ENCODE results near the gene GDPD3. TPM values are rescaled to one million over a fixed set of nuclear protein-coding genes. Genes with fewer than 3 reads are reported as not detected.

The GDPD3 gene
- total and polyA plus RNA-seq, 10 of the 15 experiments (the other 5 are each of a cell fraction or from before 2014, with no cell fraction given): 0.29 to 3.3 (median 0.97) TPM

GRCh38 chr16:30085820-30086219 is 27.5 kb downstream of the GDPD3 start:
- no peaks in the 10 kb centered on the region for H4K20me1 ChIP-seq (ENCODE audit: control insufficient read depth, insufficient read depth)
- ATAC-seq: no peak
- in situ Hi-C loops (cut with MboI) (loop anchor here (25.0 kb wide), 1 partner anchor 1801 kb away; no protein-coding TSS in a partner anchor), intact Hi-C loops (cut with micrococcal nuclease; ENCODE audit: unreplicated experiment) (no loop called here)
- no peak overlapping the region for H3K27ac ChIP-seq (ENCODE audit: control insufficient read depth, insufficient read depth)
- no peak overlapping the region for H3K4me2 ChIP-seq (ENCODE audit: control insufficient read depth, insufficient read depth)
- DNase-seq (ENCODE audit: low read depth, low spot score): no peak
- RAD21 ChIA-PET (ENCODE audit: unreplicated experiment): no interaction called here
- no peak overlapping the region for H3K4me3 ChIP-seq
- POLR2A ChIA-PET: interaction anchor here (0.5 kb wide), 1 partner anchor 27 kb away, joined by 3 read pairs; no protein-coding TSS in a partner anchor
- no peaks in the 10 kb centered on the region; the same call in 1 of the 2 replicates for H3K79me2 ChIP-seq (ENCODE audit: control insufficient read depth, insufficient read depth, low read length)
- peaks cover 23 to 32% of the 10 kb centered on the region in 2 experiments; a peak in 3 of 4 replicates for H3K36me3 ChIP-seq (ENCODE audit: control insufficient read depth in 2 of 2, insufficient read depth in 2 of 2, low read length in 1 of 2)
- CTCF ChIA-PET: no interaction called here
- no peak overlapping the region for H3K9ac ChIP-seq (ENCODE audit: control insufficient read depth, insufficient read depth, low read length)
- TF ChIP-seq MTA2 (IDR thresholded peaks at IDR 0.05; ENCODE audit: low read depth): no peak
- no peak for TF ChIP-seq JUNB (IDR thresholded peaks at IDR 0.05)
- SMC1A ChIA-PET (ENCODE audit: uncharacterized antibody, unreplicated experiment): no interaction called here
- no peaks in the 10 kb centered on the region for H3K27me3 ChIP-seq (replicated peaks in 1 of 2; ENCODE audit: control insufficient read depth in 2 of 2, insufficient read depth in 2 of 2, low read length in 1 of 2)
- no TSS peak for BruUV-seq (replicated peaks)
- no peak for FAIRE-seq
- H2AFZ ChIP-seq (ENCODE audit: control insufficient read depth, low read depth, low read length): no peak overlapping the region
- WGBS (ENCODE audit: insufficient coverage, insufficient replicate concordance, low lambda C conversion rate, missing lambda C conversion rate): 100% methylated on average over 5 of the region's 6 CpGs
- H3K4me1 ChIP-seq (ENCODE audit: control insufficient read depth, insufficient read depth, low read length): no peaks in the 10 kb centered on the region
- no peaks in the 10 kb centered on the region for H3K9me3 ChIP-seq (replicated peaks; ENCODE audit: control insufficient read depth, insufficient read depth, low read length)

- 46% methylated on average over 3 of the region's 3 CpGs for WGBS (ENCODE audit: insufficient coverage, insufficient replicate concordance, low lambda C conversion rate, missing lambda C conversion rate)
- TF ChIP-seq E4F1 (IDR thresholded peaks at IDR 0.05; ENCODE audit: borderline replicate concordance, partially characterized antibody): no peak
- TF ChIP-seq CREB1 (IDR thresholded peaks at IDR 0.05; ENCODE audit: low read depth): no peak
- no peak for TF ChIP-seq ZNF622 (IDR thresholded peaks at IDR 0.05)
- no peak for TF ChIP-seq RB1 (IDR thresholded peaks at IDR 0.05; ENCODE audit: borderline replicate concordance)
- no peak for TF ChIP-seq ATF3 (IDR thresholded peaks at IDR 0.05; ENCODE audit: borderline replicate concordance, extremely low read depth, low read depth, low read length)
- FAIRE-seq (no peak), DNase-seq (ENCODE audit: low read depth, low spot score) (no peak), ATAC-seq (no peak)
- Histone ChIP-seq H3K4me3 (no peak overlapping the region), H3K27ac (ENCODE audit: control insufficient read depth, insufficient read depth) (no peak overlapping the region), H3K9ac (ENCODE audit: control insufficient read depth, insufficient read depth, low read length) (no peak overlapping the region), H3K4me2 (ENCODE audit: control insufficient read depth, insufficient read depth) (no peak overlapping the region), H4K20me1 (ENCODE audit: control insufficient read depth, insufficient read depth) (no peaks in the 10 kb centered on the region), H3K4me1 (ENCODE audit: control insufficient read depth, insufficient read depth, low read length) (no peaks in the 10 kb centered on the region), H3K79me2 (ENCODE audit: control insufficient read depth, insufficient read depth, low read length) (no peaks in the 10 kb centered on the region; the same call in 1 of the 2 replicates), H2AFZ (ENCODE audit: control insufficient read depth, low read depth, low read length) (no peak overlapping the region), H3K27me3 (replicated peaks in 1 of 2; ENCODE audit: control insufficient read depth in 2 of 2, insufficient read depth in 2 of 2, low read length in 1 of 2) (no peaks in the 10 kb centered on the region), H3K36me3 (ENCODE audit: control insufficient read depth in 2 of 2, insufficient read depth in 2 of 2, low read length in 1 of 2) (peaks cover 26 to 33% of the 10 kb centered on the region in 2 experiments; a peak in 3 of 4 replicates), H3K9me3 (replicated peaks; ENCODE audit: control insufficient read depth, insufficient read depth, low read length) (no peaks in the 10 kb centered on the region)
- in situ Hi-C loops (cut with MboI) (loop anchor here (25.0 kb wide), 1 partner anchor 1802 kb away; no protein-coding TSS in a partner anchor), intact Hi-C loops (cut with micrococcal nuclease; ENCODE audit: unreplicated experiment) (no loop called here)
- CTCF ChIA-PET: no interaction called here
- no TSS peak for BruUV-seq (replicated peaks)
- RAD21 ChIA-PET (ENCODE audit: unreplicated experiment): no interaction called here
- POLR2A ChIA-PET: no interaction called here
- SMC1A ChIA-PET (ENCODE audit: uncharacterized antibody, unreplicated experiment): no interaction called here
Measured at GRCh38 chr16:30085247-30085646, 28.1 kb downstream of the GDPD3 start.
